Endothelial cell (in vitro differentiated cells): ENCODE data around the gene SLC19A3. TPM values are rescaled to one million over a fixed set of nuclear protein-coding genes. Genes with fewer than 3 reads are reported as not detected.

Experiments
- DNase-seq: peaks from one replicate; pipeline ENCODE4 v3.0.0; 2021; ENCODE audit warnings: low spot score
- H3K27ac Mint-ChIP-seq: one replicate; pipeline ENCODE4 v1.8.0; 2021; ENCODE audit warnings: mixed read lengths, inconsistent platforms; ENCODE audit not compliant: unreplicated experiment
- H3K27me3 Mint-ChIP-seq: one replicate; pipeline ENCODE4 v1.8.0; 2021; ENCODE audit warnings: mild to moderate bottlenecking, moderate library complexity, mixed read lengths, inconsistent platforms; ENCODE audit not compliant: unreplicated experiment
- H3K36me3 Mint-ChIP-seq: one replicate; pipeline ENCODE4 v1.8.0; 2021; ENCODE audit warnings: mild to moderate bottlenecking, low read depth, mixed read lengths, inconsistent platforms; ENCODE audit not compliant: unreplicated experiment
- H3K4me1 Mint-ChIP-seq: one replicate; pipeline ENCODE4 v1.8.0; 2021; ENCODE audit warnings: mild to moderate bottlenecking, mixed read lengths, inconsistent platforms; ENCODE audit not compliant: unreplicated experiment
- H3K4me3 Mint-ChIP-seq: one replicate; pipeline ENCODE4 v1.8.0; 2021; ENCODE audit warnings: mild to moderate bottlenecking, mixed read lengths, inconsistent platforms; ENCODE audit not compliant: unreplicated experiment
- H3K9me3 Mint-ChIP-seq: one replicate; pipeline ENCODE4 v1.8.0; 2021; ENCODE audit warnings: mixed read lengths, inconsistent platforms; ENCODE audit not compliant: unreplicated experiment
- total RNA-seq: library from RNA; stranded (reverse); fragmentation: NEBNext Ultra II Directional; extraction: Animal tissue kit (Norgen Biotek cat#: 25700); gene quantifications from one replicate; pipeline ENCODE4 v1.2.1, GENCODE V29; 2021; ENCODE audit not compliant: unreplicated experiment
- TF ChIP-seq, protein P1 (sequence below): fragments of 200-600 bp; sonication (generic); IDR thresholded peaks from one replicate; pipeline ENCODE4 v1.5.0; 2021; ENCODE audit warnings: antibody characterized with exemption; ENCODE audit not compliant: unreplicated experiment

Gene SLC19A3
- total RNA-seq, 1 donor from 2014 or later = 0.62 TPM

DNA sequence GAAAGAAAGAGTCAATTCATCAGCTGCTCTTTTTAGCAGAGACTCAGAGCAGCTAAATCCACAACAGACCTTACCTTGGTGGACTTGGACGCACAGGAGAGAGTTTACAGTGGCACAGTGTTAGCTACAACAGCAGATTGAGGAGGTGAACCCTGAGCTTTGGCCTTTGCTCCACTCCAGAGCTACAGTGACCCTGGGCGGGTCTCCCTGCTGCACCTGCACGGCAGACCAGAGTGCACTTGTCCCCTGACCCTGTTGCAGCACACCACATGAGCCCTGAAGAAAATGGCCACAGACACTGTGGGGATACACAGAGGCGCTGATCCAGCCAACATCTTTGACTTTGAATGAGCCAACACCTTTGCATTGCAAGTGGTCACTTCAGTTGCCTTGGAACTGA is 11.0 kb downstream of the SLC19A3 start:
- Mint-ChIP-seq H3K27ac (no peak overlapping the region), H3K9me3 (no peaks in the 10 kb centered on the region), H3K27me3 (peaks cover 2% of the 10 kb centered on the region), H3K4me1 (no peaks in the 10 kb centered on the region), H3K4me3 (no peak overlapping the region), H3K36me3 (no peaks in the 10 kb centered on the region)
- TF ChIP-seq, protein P1, sequence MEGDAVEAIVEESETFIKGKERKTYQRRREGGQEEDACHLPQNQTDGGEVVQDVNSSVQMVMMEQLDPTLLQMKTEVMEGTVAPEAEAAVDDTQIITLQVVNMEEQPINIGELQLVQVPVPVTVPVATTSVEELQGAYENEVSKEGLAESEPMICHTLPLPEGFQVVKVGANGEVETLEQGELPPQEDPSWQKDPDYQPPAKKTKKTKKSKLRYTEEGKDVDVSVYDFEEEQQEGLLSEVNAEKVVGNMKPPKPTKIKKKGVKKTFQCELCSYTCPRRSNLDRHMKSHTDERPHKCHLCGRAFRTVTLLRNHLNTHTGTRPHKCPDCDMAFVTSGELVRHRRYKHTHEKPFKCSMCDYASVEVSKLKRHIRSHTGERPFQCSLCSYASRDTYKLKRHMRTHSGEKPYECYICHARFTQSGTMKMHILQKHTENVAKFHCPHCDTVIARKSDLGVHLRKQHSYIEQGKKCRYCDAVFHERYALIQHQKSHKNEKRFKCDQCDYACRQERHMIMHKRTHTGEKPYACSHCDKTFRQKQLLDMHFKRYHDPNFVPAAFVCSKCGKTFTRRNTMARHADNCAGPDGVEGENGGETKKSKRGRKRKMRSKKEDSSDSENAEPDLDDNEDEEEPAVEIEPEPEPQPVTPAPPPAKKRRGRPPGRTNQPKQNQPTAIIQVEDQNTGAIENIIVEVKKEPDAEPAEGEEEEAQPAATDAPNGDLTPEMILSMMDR = no peak
- no peak for DNase-seq

DNA sequence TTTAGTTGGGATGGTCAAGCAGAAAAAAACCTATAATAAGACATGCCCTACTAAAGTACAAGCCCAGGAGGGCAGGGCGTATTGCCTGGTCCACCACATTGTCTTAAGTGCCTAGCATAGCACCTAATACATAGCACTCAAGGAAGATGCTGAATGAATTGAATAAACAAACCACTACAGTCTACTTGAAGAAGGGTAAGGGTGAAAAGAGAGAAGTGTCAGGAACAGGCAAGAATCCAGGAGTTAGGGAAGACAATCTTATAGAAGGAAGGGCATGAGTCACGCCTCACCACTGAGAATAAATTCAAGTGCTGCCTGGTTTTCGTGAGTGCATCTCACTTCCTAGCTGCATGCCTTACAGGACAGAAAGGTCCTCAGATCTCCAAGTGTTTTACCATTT is 13.9 kb downstream of the SLC19A3 start:
- H3K36me3 Mint-ChIP-seq = no peaks in the 10 kb centered on the region
- H3K27ac Mint-ChIP-seq = no peak overlapping the region
- no peak for DNase-seq

DNA sequence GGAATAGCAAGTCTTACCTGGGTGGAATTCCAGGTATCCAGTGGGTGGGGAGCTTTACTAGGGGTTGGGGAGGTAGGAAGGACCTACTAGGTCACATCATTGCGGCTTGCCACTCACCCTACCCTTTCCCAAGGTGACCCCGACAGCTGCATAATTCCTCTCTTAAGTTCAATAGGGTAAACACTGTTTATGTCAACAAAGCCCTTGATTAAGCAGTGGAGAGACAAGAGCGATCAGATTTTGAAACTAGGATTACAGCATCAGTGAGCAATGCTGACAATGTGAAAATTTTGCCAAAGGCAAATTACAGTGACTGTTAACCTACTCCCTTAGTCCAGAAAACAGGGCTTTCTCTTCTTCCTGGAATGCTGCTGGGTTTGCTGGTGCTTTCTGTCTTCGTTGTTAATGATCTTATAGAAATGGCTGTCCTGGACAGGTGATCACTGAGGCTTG is 14.5 kb downstream of the SLC19A3 start:
- H3K27ac Mint-ChIP-seq = no peak overlapping the region
- H3K4me3 Mint-ChIP-seq = no peak overlapping the region
- no peaks in the 10 kb centered on the region for H3K4me1 Mint-ChIP-seq
- H3K36me3 Mint-ChIP-seq = no peaks in the 10 kb centered on the region
- TF ChIP-seq, protein P1 = no peak
- no peak for DNase-seq
- H3K9me3 Mint-ChIP-seq = no peaks in the 10 kb centered on the region
- peaks cover 2% of the 10 kb centered on the region for H3K27me3 Mint-ChIP-seq

More for the DNA sequence above, 13.9 kb downstream of the SLC19A3 start:
- H3K27me3 Mint-ChIP-seq = peaks cover 2% of the 10 kb centered on the region
- H3K4me1 Mint-ChIP-seq = no peaks in the 10 kb centered on the region
- no peak overlapping the region for H3K4me3 Mint-ChIP-seq
- no peaks in the 10 kb centered on the region for H3K9me3 Mint-ChIP-seq
- TF ChIP-seq, protein P1 = no peak

DNA sequence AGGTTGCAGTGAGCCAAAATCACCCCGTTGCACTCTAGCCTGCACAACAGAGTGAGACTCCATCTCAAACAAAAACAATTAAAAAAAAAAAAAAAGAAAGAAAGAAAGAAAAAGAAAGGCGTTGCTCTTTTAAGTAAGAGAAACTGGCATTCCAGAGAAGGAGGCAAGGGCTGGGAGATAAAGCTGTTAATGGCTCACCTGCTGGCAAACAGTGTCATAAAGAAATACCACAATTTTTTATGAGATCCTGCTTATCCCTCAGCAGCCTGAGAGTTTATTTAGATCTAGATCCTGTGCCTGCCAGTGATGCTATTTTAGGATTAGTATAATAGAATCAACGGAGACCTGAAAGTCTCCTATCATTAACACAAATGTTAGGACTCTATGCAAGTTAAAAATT is 16.3 kb downstream of the SLC19A3 start:
- no peaks in the 10 kb centered on the region for H3K4me1 Mint-ChIP-seq
- H3K27ac Mint-ChIP-seq = no peak overlapping the region
- H3K27me3 Mint-ChIP-seq = peaks cover 2% of the 10 kb centered on the region
- TF ChIP-seq, protein P1 = no peak
- H3K4me3 Mint-ChIP-seq = no peak overlapping the region
- no peaks in the 10 kb centered on the region for H3K9me3 Mint-ChIP-seq
- no peaks in the 10 kb centered on the region for H3K36me3 Mint-ChIP-seq
- no peak for DNase-seq

DNA sequence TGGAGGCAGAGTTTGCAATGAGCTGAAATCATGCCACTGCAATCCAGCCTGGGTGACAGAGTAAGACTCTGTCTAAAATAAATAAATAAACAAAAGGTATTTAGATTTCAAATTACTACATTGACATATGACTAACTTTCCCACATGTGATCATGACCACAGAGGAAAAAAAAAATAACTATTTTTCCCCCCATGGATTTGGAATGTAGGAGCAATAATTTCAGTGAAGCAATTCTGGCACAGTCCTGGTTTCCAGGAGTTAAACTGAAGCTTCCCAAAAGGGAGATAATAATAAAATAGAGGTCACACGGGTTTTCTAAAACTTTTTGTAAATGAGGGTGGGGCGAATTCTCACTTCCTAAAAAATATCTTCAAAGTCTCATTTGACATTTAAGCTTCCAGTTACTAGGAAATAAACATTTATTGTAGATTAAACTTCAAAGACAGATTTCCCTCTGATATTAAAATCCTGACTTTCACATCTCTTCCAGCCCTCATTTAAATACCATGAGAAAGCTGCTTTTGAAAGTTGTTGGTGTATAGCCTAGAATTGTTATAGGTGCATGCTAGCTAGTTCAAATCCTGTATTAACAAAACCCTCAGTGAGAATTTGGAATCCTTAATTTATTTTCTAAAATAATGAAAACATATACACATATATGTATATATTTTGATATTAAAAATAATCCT is 20.7 kb downstream of the SLC19A3 start:
- H3K27ac Mint-ChIP-seq = no peak overlapping the region
- H3K4me1 Mint-ChIP-seq = no peaks in the 10 kb centered on the region
- TF ChIP-seq, protein P1 = no peak
- no peak overlapping the region for H3K4me3 Mint-ChIP-seq
- H3K36me3 Mint-ChIP-seq = no peaks in the 10 kb centered on the region
- H3K27me3 Mint-ChIP-seq = no peaks in the 10 kb centered on the region
- no peak for DNase-seq
- no peaks in the 10 kb centered on the region for H3K9me3 Mint-ChIP-seq
